GM19035 (cell line): ENCODE data around the gene NTSR1.

Source experiments
- ATAC-seq: cut with Tn5 transposase; IDR thresholded peaks from one replicate; pipeline ENCODE4 v1.9.1; 2021; ENCODE audit not compliant: unreplicated experiment

Gene NTSR1

GRCh38 chr20:62692801-62693523, 15.7 kb upstream of the NTSR1 start:
- no peak for ATAC-seq

GRCh38 chr20:62693524-62693922, 15.1 kb upstream of the NTSR1 start:
- ATAC-seq, result no peak

DNA sequence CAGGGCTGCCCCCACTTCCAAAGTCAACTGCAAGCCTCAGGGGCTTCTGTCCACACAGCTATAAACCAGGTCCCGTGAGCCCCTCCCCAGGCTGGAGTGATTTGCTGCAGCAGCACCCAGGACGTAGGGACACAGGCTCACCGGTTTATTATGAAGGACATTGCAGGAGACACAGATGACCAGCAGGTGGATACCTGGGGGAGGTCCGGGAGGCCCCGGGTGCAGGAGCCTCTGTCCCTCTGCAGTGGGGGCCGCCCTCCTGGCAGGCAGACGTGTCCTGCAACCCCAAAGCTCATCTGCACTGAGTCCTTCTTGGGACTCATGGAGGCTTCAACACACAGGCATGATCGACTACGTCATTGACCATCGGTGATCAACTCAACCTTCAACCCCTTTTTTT, 14.5 kb upstream of the NTSR1 start:
- ATAC-seq, result no peak

DNA sequence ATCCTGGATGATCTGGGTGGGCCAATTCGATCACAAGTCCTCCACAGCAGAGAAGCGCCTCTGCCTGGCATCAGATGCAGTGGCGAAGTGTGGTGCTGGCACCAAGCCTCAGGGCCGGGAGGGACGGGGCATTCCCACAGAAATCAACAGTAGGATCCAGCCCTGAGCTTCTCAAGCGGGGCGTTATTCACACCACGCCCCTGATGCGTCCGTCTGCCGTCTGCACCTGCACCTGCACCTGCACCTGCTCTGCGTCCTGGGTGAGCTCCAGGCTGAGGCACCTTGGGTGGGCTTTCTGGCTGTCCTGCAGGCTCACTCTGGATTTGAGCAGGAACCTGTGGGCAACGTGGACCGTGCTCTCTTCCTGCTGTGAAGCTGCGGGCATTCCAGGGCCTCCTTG, 13.8 kb upstream of the NTSR1 start:
- ATAC-seq, result no peak

DNA sequence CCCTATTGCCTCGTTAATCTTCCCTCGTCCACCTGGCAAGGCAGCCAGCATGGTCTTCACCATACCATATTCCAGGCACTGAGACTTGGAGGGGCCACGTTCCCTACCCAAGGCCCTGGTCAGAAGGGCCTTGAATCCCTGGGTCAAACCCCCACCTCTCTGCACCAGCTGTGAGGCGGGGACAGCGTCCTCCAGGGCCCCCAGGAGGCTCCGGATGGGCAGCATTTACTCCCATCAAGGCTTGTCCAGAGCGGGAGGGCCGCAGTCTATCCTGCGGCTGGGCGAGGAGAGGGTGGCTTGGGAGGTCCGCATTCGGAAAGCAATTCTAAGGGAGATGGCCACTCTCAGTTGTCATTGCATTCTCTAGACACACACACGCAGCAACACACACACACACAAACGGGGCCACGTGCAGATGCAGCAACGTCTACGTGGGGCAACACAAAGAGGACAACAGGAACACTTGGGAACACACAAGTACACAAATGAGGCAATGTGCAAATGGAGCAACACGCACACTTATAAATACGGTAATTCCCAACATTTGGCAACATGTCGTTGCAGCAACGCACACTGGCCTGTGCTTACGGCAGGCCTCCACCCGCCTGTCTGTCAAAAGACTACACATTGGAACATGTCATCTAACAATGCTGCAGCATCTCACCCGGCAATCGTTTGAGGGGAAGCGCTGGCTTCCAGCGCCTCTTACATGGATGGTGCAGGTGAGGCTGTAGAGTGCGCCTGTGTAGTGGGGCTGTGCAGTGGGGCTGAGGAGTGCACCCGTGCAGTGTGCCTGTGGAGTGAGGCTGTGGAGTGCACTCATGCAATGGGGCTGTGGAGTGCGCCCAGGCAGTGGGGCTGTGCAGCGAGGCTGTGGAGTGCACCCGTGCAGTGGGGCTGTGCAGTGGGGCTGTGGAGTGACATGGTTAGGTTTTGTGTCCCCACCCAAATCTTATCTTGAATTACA, 12.9 kb upstream of the NTSR1 start:
- no peak for ATAC-seq

DNA sequence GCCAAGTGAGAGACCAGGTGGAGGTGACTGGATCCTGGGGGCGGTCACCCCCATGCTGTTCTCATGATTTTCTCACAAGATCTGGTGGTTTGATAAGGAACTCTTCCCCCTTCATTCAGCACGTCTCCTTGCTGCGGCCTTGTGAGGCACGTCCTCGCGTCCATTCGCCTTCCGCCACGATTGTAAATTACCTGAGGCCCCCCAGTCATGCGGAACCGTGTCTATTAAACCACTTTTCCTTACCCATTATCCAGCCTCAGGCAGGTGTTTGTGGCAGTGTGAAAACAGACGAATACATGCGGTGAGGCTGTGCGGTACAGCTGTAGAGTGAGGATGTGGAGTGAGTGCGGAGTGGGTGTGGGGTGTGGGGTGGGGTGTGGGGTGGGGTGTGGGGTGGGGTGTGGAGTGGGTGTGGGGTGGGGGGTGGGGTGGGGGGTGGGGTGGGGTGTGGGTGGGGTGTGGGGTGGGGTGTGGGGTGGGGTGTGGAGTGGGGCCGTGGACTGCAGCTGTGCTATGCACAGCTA, 12.1 kb upstream of the NTSR1 start:
- ATAC-seq, result no peak

GRCh38 chr20:62696989-62697388, 11.6 kb upstream of the NTSR1 start:
- ATAC-seq, result no peak

DNA sequence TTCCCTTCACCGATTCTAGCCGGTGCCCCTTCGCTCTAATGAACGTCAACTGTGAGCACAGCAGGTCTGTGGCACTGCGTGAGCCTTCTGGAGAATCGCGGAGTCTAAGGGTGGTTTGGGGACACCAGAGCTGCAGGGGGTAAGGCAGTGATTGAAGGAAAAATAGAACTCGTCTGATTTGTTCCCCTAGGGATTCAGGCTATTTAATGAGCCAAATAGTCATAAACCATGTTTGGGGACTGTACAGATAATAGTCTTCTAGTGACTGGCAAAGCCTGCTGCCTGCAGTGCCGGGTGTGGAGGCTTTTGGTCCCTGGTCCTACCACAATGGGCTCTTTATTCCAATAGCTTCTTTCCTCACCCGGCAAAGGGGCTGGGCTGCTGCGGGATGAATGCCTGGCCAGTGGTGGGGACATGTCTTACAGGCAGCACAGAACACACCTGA, 11.1 kb upstream of the NTSR1 start:
- no peak for ATAC-seq

- ATAC-seq, result no peak
Observed at GRCh38 chr20:62698231-62698630, 10.4 kb upstream of the NTSR1 start.

DNA sequence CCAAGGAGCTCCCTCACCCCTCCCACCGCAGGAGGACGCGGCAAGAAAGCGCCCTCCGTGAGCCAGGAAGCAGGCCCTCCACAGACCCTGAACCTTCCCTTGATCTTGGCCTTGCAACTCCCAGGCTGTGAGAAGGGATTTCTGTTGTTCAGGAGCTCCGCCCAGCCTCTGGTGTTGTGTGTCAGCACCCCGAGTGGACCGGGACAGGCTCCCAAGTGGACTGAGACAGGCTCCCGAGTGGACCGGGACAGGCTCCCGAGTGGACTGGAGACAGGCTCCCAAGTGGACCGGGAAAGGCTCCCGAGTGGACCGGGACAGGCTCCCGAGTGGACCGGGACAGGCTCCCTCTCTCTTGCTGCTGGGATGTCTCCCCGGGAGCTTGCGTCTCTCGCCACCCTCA, 9.3 kb upstream of the NTSR1 start:
- no peak for ATAC-seq

DNA sequence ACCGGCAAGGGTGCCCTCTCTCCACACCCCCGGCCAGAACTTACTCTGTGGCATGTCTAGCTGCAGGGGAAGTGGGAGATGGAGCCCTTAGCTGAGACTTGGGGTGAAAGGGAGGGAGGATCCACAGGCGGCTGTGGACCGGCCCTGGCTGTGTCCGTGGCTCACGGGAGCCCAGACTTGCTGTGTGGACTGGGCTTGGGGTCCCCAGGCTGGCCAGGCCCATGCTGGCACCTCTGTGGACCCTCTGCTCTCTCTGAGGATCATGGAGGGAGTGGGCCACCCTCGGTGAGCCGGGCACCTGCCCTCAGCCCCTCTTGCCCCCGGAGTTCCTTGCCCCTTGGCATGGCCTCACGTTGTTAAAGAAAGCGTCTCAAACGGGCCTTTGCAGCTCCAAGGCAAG, 8.9 kb upstream of the NTSR1 start:
- no peak for ATAC-seq

- ATAC-seq, result no peak
Observed at GRCh38 chr20:62700261-62700930, 8.2 kb upstream of the NTSR1 start.

GRCh38 chr20:62701161-62702012, 7.2 kb upstream of the NTSR1 start:
- no peak for ATAC-seq

GRCh38 chr20:62702013-62702300, 6.7 kb upstream of the NTSR1 start:
- no peak for ATAC-seq

GRCh38 chr20:62702895-62703852, 5.5 kb upstream of the NTSR1 start:
- no peak for ATAC-seq

GRCh38 chr20:62703853-62704228, 4.8 kb upstream of the NTSR1 start:
- ATAC-seq, result no peak

- ATAC-seq, result no peak
Observed at GRCh38 chr20:62704341-62704948, 4.2 kb upstream of the NTSR1 start.

DNA sequence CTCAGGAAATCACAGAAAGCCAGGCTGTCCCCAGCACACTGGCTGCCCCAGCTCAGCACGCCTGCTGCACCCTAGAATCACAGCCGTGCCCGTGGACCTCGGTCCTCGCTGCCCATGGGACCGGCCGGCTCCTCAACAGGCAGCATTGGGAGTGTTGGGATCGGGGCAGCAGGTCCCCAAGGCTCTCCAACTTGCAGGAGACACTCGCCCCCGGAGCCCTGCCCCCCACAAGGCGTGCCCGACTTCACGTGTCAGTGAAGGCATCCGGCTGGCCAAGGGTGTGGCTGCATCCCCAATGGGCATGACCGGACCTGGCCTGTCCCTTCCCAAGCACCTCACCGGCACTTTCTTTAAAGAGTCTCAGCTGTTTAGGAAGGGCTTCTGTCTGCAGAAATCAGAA, 3.0 kb upstream of the NTSR1 start:
- no peak for ATAC-seq

- no peak for ATAC-seq
Observed at GRCh38 chr20:62706344-62706743, 2.3 kb upstream of the NTSR1 start.
